H1 (cell line): ENCODE measurements around the gene TMEM132A. TPM values are rescaled to one million over a fixed set of nuclear protein-coding genes. Genes with fewer than 3 reads are reported as not detected.
"Not testable (repeated sequence)": the region's sequence is repeated elsewhere in the genome, so short reads cannot be mapped to it uniquely, and the experiment has no call there.

Experiments used
- CTCF ChIA-PET: fragments of 300-600 bp; sonication (Branson Sonifier 250); formaldehyde crosslinking; loops from one replicate; lab custom pipeline; 2021; ENCODE audit not compliant: partially characterized antibody; lab: Charles Lee
- POLR2A ChIA-PET: fragments of 300-600 bp; sonication (Branson Sonifier 250); formaldehyde crosslinking; loops from one replicate; lab custom pipeline; 2021; ENCODE audit warnings: inconsistent platforms; ENCODE audit not compliant: partially characterized antibody; lab: Charles Lee
- DNase-seq, 2 experiments: peaks; one replicate each; pipeline versions ENCODE4 v3.0.0 to v3.0.0-alpha.2; 2010 to 2022; ENCODE audit warnings: low spot score in 2 of 2, low read depth in 1 of 2, mixed read lengths in 1 of 2
- FAIRE-seq: peaks from 2 replicates; lab custom pipeline; 2011; peaks lifted over from hg19 to GRCh38; lab: Jason Lieb, UNC
- H2AFZ ChIP-seq: 2 replicates; pipeline ENCODE4 v1.8.1; 2012; ENCODE audit warnings: low read length, inconsistent platforms
- H2AK5ac ChIP-seq: 2 replicates; pipeline ENCODE4 v1.6.1; 2013; ENCODE audit warnings: low read depth, low read length
- H2BK120ac ChIP-seq: replicated peaks from 2 replicates; pipeline ENCODE3; 2013; ENCODE audit warnings: low read depth, low read length, inconsistent platforms
- H2BK12ac ChIP-seq: 2 replicates; pipeline ENCODE4 v1.6.1; 2013; ENCODE audit warnings: low read depth, low read length
- H2BK15ac ChIP-seq: 2 replicates; pipeline ENCODE4 v1.6.1; 2013; ENCODE audit warnings: low read length
- H2BK20ac ChIP-seq: 2 replicates; pipeline ENCODE4 v1.6.1; 2013; ENCODE audit warnings: low read length
- H2BK5ac ChIP-seq: 2 replicates; pipeline ENCODE4 v1.6.1; 2013; ENCODE audit warnings: low read depth, low read length
- H3K14ac ChIP-seq: 2 replicates; pipeline ENCODE4 v1.6.1; 2013; ENCODE audit warnings: inconsistent platforms; ENCODE audit not compliant: insufficient read length
- H3K18ac ChIP-seq: 2 replicates; pipeline ENCODE4 v1.6.1; 2013; ENCODE audit warnings: low read length; ENCODE audit errors: extremely low read depth
- H3K23ac ChIP-seq: 2 replicates; pipeline ENCODE4 v1.6.1; 2013; ENCODE audit warnings: inconsistent platforms; ENCODE audit not compliant: insufficient read length
- H3K23me2 ChIP-seq: 2 replicates; pipeline ENCODE4 v1.6.1; 2013; ENCODE audit warnings: low read depth, low read length
- H3K27ac ChIP-seq: 2 replicates; pipeline ENCODE4 v1.6.1; 2011; ENCODE audit warnings: low read depth, low read length, inconsistent platforms
- H3K27me3 ChIP-seq, 4 experiments: replicated peaks in 1 of 4; 1 replicate in 1 of 4; 2 replicates in 3 of 4; pipeline versions ENCODE4 v1.6.1 to v1.8.1; 2011 to 2013; ENCODE audit warnings: low read length in 3 of 4, mild to moderate bottlenecking in 3 of 4, inconsistent platforms in 2 of 4, mixed read lengths in 2 of 4, moderate library complexity in 1 of 4; ENCODE audit not compliant: control insufficient read depth in 3 of 4, insufficient read depth in 3 of 4; ENCODE audit errors: extremely low read depth in 1 of 4
- H3K36me3 ChIP-seq, 4 experiments: 2 replicates each; pipeline versions ENCODE4 v1.6.1 to v1.8.1; 2011 to 2013; ENCODE audit warnings: mild to moderate bottlenecking in 4 of 4, low read length in 3 of 4, moderate library complexity in 2 of 4, control low read depth in 1 of 4, inconsistent platforms in 1 of 4; ENCODE audit not compliant: insufficient read depth in 4 of 4, control insufficient read depth in 2 of 4
- H3K4ac ChIP-seq: replicated peaks from 2 replicates; pipeline ENCODE3; 2013; ENCODE audit warnings: low read length, low read depth, mixed read lengths, inconsistent platforms; ENCODE audit not compliant: insufficient read length
- H3K4me1 ChIP-seq, 4 experiments: replicated peaks in 1 of 4; 1 replicate in 1 of 4; 2 replicates in 3 of 4; pipeline versions ENCODE4 v1.6.1 to v1.8.1; 2011 to 2013; ENCODE audit warnings: low read length in 3 of 4, inconsistent platforms in 2 of 4, mixed read lengths in 1 of 4; ENCODE audit not compliant: insufficient read depth in 4 of 4, control insufficient read depth in 3 of 4
- H3K4me2 ChIP-seq, 2 experiments: 2 replicates each; pipeline versions ENCODE4 v1.6.1 to v1.8.1; 2011 to 2013; ENCODE audit warnings: low read depth in 2 of 2, low read length in 2 of 2, control low read depth in 1 of 2, inconsistent platforms in 1 of 2, mild to moderate bottlenecking in 1 of 2; ENCODE audit not compliant: insufficient read depth in 1 of 2
- H3K4me3 ChIP-seq, 4 experiments: fragments of 200-600, 300-600 bp in 1 of 4; sonication (generic), shearing (Covaris generic), sonication (Bioruptor Twin) in 1 of 4; 2 replicates each; pipeline versions ENCODE4 v1.5.1 to v1.8.1; 2011 to 2016; ENCODE audit warnings: low read length in 4 of 4, low read depth in 3 of 4, control low read depth in 2 of 4, inconsistent platforms in 2 of 4, mild to moderate bottlenecking in 2 of 4, mixed read lengths in 1 of 4, moderate library complexity in 1 of 4; ENCODE audit not compliant: insufficient read depth in 2 of 4; ENCODE audit errors: extremely low read depth in 1 of 4
- H3K56ac ChIP-seq: replicated peaks from 2 replicates; pipeline ENCODE3; 2013; ENCODE audit warnings: low read depth, mild to moderate bottlenecking, mixed read lengths, low read length, inconsistent platforms; ENCODE audit not compliant: insufficient read length
- H3K79me1 ChIP-seq: 2 replicates; pipeline ENCODE4 v1.6.1; 2013; ENCODE audit warnings: low read depth, low read length, control low read depth
- H3K79me2 ChIP-seq, 2 experiments: 2 replicates each; pipeline versions ENCODE4 v1.6.1 to v1.8.1; 2012 to 2013; ENCODE audit warnings: low read length in 2 of 2, mild to moderate bottlenecking in 2 of 2, inconsistent platforms in 1 of 2; ENCODE audit not compliant: insufficient read depth in 2 of 2, control insufficient read depth in 1 of 2
- H3K9ac ChIP-seq, 4 experiments: replicated peaks in 1 of 4; 1 replicate in 1 of 4; 2 replicates in 3 of 4; pipeline versions ENCODE4 v1.6.1 to v1.8.1; 2011 to 2013; ENCODE audit warnings: low read depth in 3 of 4, low read length in 3 of 4, control low read depth in 2 of 4, mild to moderate bottlenecking in 2 of 4, moderate library complexity in 2 of 4, inconsistent platforms in 1 of 4; ENCODE audit errors: extremely low read depth in 1 of 4
- H3K9me3 ChIP-seq, 2 experiments: 2 replicates each; pipeline versions ENCODE4 v1.6.1 to v1.8.1; 2012 to 2013; ENCODE audit warnings: mild to moderate bottlenecking in 2 of 2, moderate library complexity in 2 of 2, control low read depth in 1 of 2, inconsistent platforms in 1 of 2, low read depth in 1 of 2, low read length in 1 of 2, mixed read lengths in 1 of 2; ENCODE audit not compliant: insufficient read depth in 2 of 2
- H4K20me1 ChIP-seq, 2 experiments: replicated peaks in 1 of 2; 2 replicates each; pipeline versions ENCODE3 to v1.8.1; 2011 to 2013; ENCODE audit warnings: inconsistent platforms in 2 of 2, low read length in 2 of 2, mild to moderate bottlenecking in 1 of 2; ENCODE audit not compliant: insufficient read depth in 2 of 2, control insufficient read depth in 1 of 2
- H4K5ac ChIP-seq: 2 replicates; pipeline ENCODE4 v1.6.1; 2013; ENCODE audit warnings: low read length, low read depth, mixed read lengths, inconsistent platforms; ENCODE audit not compliant: insufficient read length
- H4K8ac ChIP-seq: 2 replicates; pipeline ENCODE4 v1.8.0; 2013; ENCODE audit warnings: mild to moderate bottlenecking, moderate library complexity, low read length, inconsistent platforms; ENCODE audit not compliant: insufficient read depth; ENCODE audit errors: extremely low read depth
- H4K91ac ChIP-seq: replicated peaks from 2 replicates; pipeline ENCODE3; 2013; ENCODE audit warnings: low read length, mixed read lengths, inconsistent platforms; ENCODE audit not compliant: insufficient read length
- WGBS, 2 experiments: shearing (Covaris generic) in 1 of 2; methylation state at CpG; one replicate each; pipeline versions ENCODE4 v1.1.6 to v1.1.7; 2013 to 2015; ENCODE audit warnings: low lambda C conversion rate in 2 of 2, mixed read lengths in 2 of 2, inconsistent platforms in 1 of 2, low coverage in 1 of 2, missing lambda C conversion rate in 1 of 2; ENCODE audit not compliant: insufficient replicate concordance in 2 of 2, insufficient coverage in 1 of 2, insufficient read length in 1 of 2; ENCODE audit errors: extremely low coverage in 1 of 2, missing lambda C conversion rate in 1 of 2; 5-methylcytosine and 5-hydroxymethylcytosine counted together
- polyA plus RNA-seq, 7 experiments: library from polyadenylated mRNA; depleted of rRNA in 3 of 7; stranded (reverse) in 5 of 7; unstranded in 2 of 7; fragments of >200 nt in 5 of 7; fragments of 200-250 nt in 2 of 7; gene quantifications; 1 replicate in 5 of 7; 2 replicates in 1 of 7; 4 replicates in 1 of 7; pipeline versions ENCODE4 v1.2.1 to v1.2.3, GENCODE V29; 2011 to 2013; ENCODE audit warnings: missing spikeins in 2 of 7, mixed read lengths in 2 of 7
- total RNA-seq: library from RNA; stranded (reverse); fragmentation: NEBNext Ultra II Directional; extraction: Animal tissue kit (Norgen Biotek cat#: 25700); gene quantifications from 2 replicates; pipeline ENCODE4 v1.2.1, GENCODE V29; 2021

The TMEM132A gene
- total and polyA plus RNA-seq, 2 of the 8 experiments (the other 6 are each of a cell fraction or from before 2014, with no cell fraction given): 46.6 to 97.9 TPM

- peaks cover 7 to 16% (median 11%) of the 10 kb centered on the region in 4 experiments for H3K4me1 ChIP-seq
- H3K23ac ChIP-seq, H2BK15ac ChIP-seq, H3K27ac ChIP-seq, H4K20me1 ChIP-seq, H4K91ac ChIP-seq, H3K36me3 ChIP-seq, H3K27me3 ChIP-seq, H3K79me1 ChIP-seq, H2BK20ac ChIP-seq, H2AK5ac ChIP-seq, POLR2A ChIA-PET, H3K4me2 ChIP-seq, H4K5ac ChIP-seq, H3K18ac ChIP-seq, H3K9me3 ChIP-seq, FAIRE-seq, CTCF ChIA-PET, H3K56ac ChIP-seq, DNase-seq, H2BK120ac ChIP-seq, H3K4me3 ChIP-seq, H4K8ac ChIP-seq, H2AFZ ChIP-seq, H3K9ac ChIP-seq, H2BK5ac ChIP-seq, H3K23me2 ChIP-seq, H3K4ac ChIP-seq, H2BK12ac ChIP-seq, H3K14ac ChIP-seq: not testable (repeated sequence)
- 57% methylated on average over 3 of the region's 3 CpGs; no CpG with 5 or more reads in 1 of the 2 experiments for WGBS, 2 experiments
- peaks cover 12% of the 10 kb centered on the region in 2 experiments for H3K79me2 ChIP-seq
These were observed 14.5 kb upstream of the TMEM132A start for GRCh38 chr11:60909680-60910280.
